Stimulated activated CD4-positive, alpha-beta T cell treated with anti-CD3 and anti-CD28 coated beads, Interleukin-1b, Interleukin-23, amount 100 ng/mL, for 1 hour (primary cell): ENCODE results near the gene LGI4.

Experiments
- DNase-seq, 2 donors: peaks; one replicate each; pipeline ENCODE4 v3.0.0-alpha.2; 2020; ENCODE audit warnings: low read depth in 2 of 2

Gene LGI4

DNA sequence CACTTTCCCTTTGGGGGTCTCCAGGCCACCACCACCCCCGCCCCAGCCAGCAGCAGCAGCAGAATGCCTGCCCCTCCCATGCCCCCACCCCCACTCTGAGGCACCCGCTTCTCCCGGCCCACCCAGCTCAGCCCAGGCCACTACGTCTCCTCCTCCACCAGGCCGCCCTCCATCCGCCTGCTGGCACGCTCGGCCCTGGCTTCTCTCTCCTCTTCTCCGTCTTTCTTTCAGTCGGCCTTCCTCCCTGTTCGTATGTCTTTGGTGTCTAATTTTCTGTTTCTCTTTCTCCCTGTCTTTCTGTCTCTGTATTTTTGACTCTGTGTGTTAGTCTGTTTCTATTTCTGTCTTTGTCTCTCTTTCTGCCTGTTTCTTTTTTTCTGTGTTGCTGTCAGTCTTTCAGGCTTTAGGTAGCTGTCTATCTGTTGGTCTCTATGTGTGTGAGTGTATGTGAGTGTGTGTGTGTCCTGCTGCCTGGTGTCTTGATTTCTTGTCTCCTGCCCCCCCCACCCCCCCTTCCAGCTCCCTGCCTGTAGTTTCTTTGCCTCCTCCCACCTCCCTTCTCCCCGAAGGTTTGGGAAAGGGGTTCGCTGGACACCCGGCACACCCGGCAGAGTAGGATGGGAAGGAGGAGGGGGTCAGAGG lies at the start of gene LGI4:
Gene LGI4, minus strand, starts transcription at position 459 of the 642 bp plus-strand sequence. Its CDS starts 379 bp downstream, at position 80.
- no peak for DNase-seq

DNA sequence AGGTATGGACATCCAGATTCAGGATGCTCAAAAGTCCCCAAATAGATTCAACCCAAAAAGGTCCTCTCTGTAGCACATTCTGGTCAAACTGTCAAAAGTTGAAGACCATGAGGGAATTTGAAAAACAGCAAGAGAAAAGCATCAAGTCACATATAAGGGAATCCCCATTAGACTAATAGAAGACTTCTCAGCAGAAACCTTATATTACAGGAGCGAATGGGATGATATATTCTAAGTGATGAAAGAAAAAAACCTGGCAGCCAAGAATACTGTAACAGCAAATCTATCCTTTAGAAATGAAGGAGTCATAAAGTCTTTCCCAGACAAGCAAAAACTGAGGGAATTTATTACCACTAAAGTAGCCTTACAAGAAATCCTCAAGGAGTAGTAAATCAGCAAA lies 49.4 kb upstream of the LGI4 start:
- no peak for DNase-seq

DNA sequence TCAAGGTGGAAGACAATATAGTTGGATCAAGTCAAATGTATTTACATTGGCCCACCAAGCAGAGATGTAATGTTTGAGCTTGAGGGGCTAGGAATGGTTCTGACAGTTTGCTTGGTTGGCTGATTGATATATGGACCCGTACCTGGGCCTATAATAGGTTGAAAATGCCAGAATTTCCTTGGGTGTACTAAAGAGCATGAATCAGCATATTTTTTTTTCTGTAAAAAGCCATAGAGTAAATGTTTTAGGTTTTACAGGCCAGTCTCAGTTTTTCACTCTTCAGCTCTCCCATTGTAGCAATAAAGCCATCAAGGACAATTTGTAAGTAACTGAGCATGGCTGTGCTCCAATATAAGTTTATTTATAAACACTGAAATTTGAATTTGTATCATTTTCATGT lies 46.5 kb upstream of the LGI4 start:
- no peak for DNase-seq

DNA sequence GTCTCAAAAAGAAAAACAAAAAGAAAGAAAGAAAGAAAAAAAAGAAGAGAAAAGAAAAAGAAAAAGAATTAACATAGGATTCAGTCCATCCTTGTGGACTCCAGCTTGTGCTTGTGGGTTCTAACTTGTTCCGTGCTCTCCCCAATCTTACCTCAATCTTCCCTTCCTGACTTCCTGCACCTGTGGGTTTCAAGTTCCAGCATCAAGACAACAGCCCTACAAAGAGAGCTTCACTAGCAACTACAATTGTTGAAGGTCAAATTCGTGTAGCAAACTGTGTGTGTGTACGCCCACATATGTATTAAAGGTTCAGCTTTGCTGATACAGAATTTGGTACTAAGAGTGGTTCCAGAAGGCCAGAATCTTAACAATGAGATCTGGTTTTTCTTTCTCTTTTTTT lies 45.0 kb upstream of the LGI4 start:
- DNase-seq, result no peak

DNA sequence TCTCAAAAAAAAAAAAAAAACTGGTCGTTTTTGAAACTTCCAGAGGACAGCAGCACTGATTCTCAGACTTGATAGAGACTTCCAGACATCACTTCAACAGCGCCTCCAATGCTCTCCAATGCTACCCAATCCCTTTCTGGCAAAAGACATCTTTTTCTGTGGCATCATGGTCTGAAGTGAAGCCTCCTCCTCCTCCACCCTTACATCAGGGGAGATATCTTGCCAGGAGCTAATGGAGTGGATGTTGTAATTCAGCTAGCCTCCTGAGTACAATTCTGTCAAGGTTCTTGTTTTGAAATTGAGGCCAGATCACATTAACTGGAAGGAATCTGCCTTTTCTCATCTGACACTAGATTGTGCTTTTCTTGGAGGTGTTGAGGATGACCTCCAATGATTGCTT lies 43.8 kb upstream of the LGI4 start:
- no peak for DNase-seq

DNA sequence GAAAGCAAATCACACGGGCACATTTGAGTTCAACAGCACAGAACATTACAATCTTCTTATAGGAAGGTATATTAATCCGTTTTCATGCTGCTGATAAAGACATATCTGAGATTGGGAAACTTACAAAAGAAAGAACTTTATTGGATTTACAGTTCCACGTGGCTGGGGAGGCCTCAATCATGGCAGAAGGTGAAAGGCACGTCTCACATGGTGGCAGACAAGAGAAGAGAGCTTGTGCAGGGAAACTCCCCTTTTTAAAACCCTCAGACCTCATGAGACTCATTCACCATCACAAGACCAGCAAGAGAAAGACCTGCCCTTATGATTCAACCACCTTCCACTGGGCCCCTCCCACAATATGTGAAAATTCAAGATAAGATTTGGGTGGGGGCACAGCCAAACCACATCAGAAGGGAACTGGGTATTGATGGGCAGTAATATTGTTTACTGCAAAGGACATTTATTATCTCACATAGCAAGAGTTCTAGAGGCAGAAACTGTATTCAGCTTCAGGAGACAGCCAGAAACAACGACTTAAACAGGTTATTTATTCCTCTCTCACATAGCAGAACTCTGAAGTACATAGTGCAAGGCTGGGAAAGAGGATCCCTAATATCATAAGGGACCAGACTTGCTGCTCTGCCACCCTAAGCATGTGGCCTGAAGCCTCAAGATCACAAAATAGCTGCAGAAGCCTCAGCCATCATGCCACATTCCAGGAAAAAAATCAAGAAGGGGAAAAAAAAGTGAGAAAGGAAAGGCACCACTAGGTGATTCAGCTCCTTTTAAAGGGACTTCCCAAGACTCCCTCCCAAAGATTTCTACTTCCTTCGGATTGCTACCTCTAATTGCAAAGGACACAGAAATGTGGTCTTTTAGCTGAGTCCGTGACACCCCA lies 42.8 kb upstream of the LGI4 start:
- no peak for DNase-seq

DNA sequence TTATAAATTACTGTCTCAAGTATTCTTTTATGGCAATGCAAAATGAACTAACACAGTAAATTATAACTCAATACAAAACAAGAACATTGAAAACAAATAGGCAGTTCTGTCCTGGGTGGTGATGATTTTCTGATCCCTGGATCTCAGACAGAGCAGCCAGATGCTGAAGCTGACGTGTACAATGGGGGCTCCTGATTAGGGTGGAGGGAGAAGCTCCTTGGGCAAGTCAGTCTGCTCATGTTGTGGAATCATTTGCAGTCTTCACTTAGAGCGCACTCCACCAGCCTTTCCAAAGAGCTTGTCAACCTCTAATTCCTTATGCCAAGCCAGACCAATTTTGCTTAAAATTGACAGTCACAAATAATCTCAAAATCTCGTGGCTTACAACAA lies 41.3 kb upstream of the LGI4 start:
- no peak for DNase-seq

DNA sequence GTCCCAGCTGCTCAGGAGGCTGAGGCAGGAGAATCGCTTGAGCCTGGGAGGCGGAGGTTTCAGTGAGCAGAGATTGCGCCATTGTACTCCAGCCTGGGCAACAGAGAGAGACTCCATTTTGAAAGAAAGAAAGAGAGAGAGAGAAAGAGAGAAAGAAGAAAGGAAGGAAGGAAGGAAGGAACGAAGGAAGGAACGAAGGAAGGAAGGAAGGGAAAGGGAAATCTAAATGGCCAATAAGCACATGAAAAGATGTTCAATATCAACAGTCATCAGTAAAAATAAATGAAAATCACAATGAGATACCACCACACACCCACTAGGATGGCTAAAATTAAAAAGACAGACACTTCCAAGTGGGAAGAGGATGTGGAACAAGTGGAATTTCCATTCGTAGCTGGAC lies 39.4 kb upstream of the LGI4 start:
- DNase-seq, result no peak

DNA sequence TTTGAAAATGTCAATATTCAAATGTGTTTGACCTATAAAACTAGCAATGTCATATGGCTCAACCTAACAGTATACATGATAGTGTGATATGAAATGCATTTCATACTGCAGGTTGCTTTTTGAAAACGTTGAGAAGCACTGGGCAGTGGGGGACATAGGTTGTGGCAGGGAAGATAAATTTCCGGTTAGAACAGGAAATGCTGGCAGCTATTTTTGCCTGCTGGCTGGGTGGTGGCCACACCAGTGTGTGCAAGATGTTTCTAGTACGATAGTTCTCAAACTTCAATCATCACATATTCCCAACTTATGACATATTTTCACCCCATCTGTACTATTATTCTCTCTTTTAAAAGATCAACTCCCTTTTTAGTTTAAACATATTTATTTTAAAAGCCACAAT lies 36.9 kb upstream of the LGI4 start:
- no peak for DNase-seq

DNA sequence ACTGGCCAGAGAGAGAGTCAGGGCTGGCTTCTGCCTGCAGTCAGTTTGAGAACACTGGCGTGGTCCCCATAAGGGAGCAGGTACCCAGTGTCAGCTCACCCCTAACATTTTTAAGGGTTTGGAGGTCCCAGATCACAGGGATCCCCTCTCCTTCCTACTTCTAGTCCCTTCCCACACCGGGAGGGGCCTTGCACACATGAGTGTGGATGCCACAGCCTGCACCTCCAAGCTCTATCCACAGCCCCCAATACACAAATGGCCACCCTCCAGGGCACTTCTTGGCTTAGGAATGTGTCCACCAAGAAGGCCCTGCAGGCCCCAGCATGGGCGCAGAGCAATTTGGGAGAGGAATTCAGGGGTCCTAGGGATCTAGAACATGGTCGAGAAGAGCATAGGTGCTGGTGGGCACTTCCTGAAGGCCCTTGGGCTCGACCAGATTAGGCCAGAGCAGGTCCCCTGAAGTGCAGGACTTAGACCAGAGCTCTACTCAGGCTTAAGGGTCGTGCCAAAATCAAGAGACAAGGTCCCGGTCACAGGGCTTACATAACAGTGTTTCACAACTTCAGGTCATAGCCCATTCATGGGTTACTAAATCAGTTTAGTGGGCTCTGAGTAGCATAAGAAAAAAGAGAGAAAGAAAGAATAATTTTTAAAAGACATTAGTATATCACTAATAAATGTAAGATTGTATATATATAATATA lies 35.7 kb upstream of the LGI4 start:
- DNase-seq, result no peak

DNA sequence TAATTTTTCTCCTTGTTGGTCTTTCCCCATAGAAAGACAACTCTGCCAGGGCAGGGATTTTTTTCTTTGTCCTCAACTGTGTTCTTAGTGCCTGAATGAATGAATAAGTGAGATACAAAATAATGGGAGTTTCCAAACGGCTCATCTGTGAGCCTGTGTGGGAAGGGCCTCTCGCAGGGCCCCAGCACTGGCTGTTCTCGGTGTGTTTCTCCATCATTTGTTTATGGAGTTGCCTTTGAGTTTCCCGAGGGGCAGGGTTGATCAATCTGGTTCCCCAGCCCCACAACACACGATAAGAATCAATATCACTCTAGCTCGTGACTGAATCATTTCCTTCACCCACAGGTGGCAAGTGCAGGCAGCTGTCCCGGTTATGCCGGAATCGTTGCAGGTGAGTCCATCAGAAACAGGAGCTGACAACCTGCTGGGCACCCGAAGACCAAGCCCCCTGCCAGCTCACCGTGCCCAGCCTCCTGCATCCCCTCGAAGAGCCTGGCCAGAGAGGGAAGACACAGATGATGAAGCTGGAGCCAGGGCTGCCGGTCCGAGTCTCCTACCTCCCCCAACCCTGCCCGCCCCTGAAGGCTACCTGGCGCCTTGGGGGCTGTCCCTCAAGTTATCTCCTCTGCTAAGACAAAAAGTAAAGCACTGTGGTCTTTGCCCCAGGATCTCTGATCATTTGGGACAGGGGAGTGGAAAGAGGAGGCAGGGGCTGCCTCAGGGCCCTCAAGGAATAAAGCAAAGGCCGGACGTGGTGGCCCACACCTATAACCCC lies 34.5 kb upstream of the LGI4 start:
- no peak for DNase-seq

DNA sequence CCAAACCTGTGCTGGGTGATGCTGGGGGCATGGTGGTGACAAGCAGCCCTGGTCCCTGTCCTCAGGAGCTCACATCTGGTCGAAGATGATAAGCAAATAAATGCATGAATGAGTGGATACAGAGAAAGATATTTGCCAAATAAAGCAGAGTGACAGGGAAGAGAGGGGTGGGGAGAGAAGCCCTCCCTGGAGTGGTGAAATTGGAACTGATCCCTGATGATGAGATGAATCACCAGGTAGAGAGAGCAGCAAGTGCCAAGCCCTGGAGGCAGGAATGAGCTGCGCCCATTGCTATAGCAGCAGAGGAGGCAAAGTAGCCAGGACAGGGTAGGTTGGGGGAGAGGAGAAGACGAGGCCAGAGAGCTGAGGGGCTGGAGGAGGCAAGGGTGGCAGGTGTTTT lies 33.3 kb upstream of the LGI4 start:
- DNase-seq, result no peak

DNA sequence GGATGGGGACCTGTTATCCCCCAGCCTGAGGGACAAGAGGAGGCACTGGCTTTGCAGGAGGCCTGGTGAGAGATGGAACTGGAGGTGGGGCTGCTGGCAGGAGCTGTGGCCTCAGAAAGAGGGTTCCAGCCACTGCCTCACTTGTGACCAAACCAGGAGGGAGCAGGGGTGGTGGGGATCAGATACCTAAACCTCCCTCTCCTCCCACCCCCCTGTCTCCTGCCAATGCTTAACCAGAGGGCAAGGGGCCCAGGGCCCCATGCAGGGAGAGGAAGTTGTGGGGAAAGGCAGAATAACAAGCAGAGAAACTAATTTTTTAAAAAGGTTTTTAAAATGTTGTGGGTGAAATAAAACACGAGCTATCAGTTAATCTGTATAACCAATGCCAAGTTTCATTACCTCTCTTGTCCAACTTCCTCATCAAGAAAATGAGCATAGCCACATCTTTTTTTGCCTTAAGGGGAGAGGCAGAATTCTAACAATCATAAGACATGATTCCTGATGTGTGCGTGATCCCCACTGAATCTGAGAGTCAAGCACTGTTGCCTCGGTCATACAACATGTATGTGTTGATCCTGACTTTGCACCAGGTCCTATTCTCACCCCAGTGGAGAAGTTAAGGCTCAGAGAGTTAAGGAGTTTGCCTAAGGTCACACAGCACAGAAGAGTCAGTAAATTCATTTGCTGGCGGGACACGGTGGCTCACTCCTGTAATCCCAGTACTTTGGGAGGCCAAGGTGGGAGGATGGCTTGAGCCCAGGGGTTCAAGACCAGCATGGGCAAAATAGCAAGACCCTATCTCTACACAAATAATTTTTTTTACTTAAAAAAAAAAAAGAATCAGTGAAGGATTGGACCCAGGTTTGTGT lies 32.6 kb upstream of the LGI4 start:
- DNase-seq, result no peak

DNA sequence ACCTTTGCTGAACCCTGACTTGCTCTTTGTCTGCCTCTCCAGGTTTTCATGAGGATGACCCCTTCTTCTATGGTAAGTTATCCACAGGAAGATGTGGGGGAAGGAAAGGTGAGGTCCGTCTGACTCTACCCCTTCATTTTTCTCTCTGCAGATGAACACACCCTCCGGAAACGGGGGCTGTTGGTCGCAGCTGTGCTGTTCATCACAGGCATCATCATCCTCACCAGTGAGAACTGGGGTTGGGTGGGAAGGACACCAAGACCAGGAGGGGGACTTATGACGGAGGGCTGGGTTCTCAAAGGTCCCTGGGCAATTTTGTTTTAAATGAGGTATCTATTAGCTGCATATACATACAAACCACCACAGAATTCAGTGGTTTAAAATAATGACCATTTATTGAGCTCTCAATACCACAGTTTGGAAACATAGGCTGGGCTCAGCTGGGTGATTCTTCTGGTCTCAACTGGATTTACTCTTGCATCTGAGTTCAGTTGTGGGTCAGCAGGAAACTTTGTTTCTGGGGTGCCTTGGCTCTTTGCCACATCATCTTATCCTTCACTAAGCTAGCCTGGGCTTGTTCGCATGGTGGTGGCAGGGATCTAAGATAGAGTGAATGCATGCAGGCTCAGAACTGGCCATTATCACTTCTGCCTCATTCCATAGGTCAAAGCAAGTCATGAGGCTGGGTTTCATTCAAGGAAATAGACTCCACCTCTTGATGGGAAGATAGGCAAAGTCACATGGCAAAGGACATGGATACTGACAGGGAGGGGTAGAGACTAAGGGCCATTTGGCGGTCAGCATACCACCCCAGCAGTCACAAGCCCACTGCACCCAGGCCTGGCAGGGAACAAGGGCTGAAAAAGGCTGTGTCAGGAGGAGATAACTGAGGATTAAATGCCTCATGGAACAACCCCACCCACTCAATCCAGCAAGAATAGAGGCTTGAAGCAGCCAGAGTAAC lies 31.5 kb upstream of the LGI4 start:
- no peak for DNase-seq

DNA sequence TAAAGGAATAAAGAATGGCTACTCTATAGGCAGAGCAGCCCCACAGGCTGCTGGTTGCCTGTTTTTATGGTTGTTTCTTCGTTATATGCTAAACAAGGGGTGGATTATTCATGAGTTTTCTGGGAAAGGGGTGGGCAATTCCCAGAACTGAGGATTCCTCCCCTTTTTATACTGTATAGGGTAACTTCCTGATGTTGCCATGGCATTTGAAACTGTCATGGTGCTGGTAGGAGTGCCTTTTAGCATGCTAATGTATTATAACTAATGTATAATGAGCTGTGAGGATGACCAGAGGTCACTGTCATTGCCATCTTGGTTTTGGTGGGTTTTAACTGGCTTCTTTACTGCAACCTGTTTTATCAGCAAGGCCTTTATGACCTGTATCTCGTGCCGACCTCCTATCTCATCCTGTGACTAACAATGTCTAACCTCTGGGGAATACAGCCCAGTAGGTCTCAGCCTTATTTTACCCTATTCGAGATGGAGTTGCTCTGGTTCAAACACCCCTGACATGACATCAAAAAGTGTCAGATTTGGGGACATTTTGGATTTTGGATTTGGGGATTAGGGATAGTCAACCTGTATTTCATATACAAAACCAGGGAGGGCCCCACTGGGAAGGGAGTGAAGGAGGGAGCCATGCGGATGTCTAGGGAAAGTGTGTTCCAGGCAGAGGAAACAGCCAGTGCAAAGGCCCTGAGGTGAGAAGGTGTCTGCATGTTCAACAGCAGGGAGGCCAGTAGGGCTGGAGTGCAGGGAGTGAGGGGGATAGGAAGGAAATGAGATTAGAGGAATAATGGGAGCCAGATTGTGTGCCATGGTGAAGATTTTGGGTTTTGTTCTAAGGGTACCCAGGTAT lies 30.6 kb upstream of the LGI4 start:
- no peak for DNase-seq

DNA sequence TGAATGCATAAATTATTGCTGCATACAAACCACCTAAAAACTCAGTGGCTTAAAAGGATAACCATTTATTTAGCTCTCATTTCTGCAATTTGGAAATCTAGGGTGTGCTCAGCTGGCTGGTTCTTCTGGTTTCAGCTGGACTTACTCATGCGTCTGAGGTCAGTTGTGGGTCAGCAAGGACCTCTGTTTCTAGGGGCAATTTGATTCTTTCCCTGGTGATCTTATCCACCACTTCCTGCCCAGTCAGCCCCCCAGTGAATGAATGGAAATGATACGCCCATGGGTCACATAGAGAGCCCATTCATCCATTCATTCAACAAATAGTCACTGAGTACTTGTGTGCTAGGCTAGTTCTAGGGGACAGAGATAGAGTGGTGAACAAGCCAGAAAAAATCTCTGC lies 29.6 kb upstream of the LGI4 start:
- DNase-seq, result no peak

DNA sequence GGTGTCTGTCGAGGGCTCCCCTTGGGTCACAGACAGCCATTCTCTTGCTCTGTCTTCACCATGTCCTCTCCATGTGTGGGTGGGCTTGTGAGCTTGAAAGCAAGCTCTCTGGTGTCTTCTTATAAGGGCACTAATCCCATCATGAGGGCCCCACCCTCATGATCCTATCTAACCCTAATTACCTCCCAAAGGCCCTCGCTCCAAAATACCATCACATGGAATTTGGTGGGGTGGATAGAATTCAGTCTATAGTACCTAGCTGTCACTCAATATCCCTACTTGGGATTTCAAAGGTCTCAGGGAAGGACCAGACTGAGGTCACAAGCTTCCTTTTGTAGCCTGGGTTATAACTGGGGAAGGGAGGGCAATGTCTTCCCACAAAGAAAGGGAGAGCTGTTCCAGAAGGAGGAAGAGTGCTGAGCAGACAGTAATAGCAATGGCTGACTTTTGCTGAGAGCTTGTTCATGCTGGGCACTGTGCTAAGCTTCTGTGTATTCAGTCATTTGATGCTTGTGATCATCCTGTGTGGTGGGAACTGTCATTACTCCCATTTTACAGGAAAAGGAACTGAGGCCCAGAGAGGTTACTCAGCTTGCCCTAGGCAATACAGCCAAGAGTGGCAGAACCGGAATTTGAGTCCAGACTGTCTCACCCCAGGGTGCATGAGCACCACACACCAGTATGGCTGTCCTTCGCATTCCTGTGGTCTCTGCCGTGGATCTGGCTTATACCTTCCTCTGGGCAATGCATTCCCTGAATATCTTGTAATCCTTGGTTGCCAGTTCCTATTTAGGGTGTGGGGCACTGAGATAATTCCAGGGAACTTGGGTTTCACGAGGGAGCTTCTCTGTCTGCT lies 27.8 kb upstream of the LGI4 start:
- no peak for DNase-seq

DNA sequence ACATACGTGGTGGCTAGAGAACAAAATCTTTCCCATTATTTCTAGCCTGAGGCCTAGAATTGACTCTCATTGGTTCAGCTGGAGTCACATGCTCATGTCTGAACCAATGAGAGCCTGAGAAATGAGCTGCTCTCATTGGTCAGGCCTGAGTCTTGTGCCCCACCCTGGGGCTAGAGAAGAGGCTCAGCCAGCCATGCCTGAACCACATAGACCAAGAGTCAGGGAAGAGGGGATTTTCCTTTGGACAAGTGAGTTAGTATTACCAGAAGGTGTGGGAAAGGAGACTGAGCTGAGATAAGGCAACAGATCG lies 26.5 kb upstream of the LGI4 start:
- DNase-seq, result no peak
